Right lobe of liver (tissue), 6 donors: ENCODE results near the gene PIK3CB. TPM values are rescaled to one million over a fixed set of nuclear protein-coding genes. Genes with fewer than 3 reads are reported as not detected.
"Not testable (repeated sequence)": the region's sequence is repeated elsewhere in the genome, so short reads cannot be mapped to it uniquely, and the experiment has no call there.

Experiments
- ATAC-seq, 4 donors: fragments of 200-7000 bp; cut with Tn5 transposase; one replicate each; pipeline ENCODE4 v1.9.1; 2020; ENCODE audit warnings: mild to moderate bottlenecking in 4 of 4, moderate library complexity in 4 of 4
- DNase-seq, 3 donors: peaks; one replicate each; pipeline ENCODE4 v3.0.0-alpha.2; 2020
- H3K27ac ChIP-seq, 3 donors: fragments of 200-600 bp; one replicate each; pipeline ENCODE4 v1.8.0; 2022
- H3K27me3 ChIP-seq, 2 donors: fragments of 200-600 bp; one replicate each; pipeline ENCODE4 v1.8.0; 2022
- H3K36me3 ChIP-seq, 4 donors: fragments of 200-600 bp; sonication (generic) in 1 of 4; one replicate each; pipeline versions ENCODE4 v1.5.1 to v1.8.0; 2017 to 2022; ENCODE audit warnings: control low read depth in 1 of 4
- H3K4me1 ChIP-seq, 4 donors: fragments of 200-600 bp; sonication (generic) in 1 of 4; one replicate each; pipeline versions ENCODE4 v1.5.1 to v1.8.0; 2017 to 2022; ENCODE audit warnings: control low read depth in 1 of 4
- H3K4me3 ChIP-seq, 3 donors: fragments of 200-600 bp; one replicate each; pipeline ENCODE4 v1.8.0; 2022
- H3K9me3 ChIP-seq, 4 donors: fragments of 200-600 bp; sonication (generic) in 1 of 4; one replicate each; pipeline versions ENCODE4 v1.5.1 to v1.8.0; 2017 to 2022; ENCODE audit warnings: control low read depth in 1 of 4
- POLR2A ChIP-seq: fragments of 450-650 bp; IDR thresholded peaks from one replicate; pipeline ENCODE4 v1.6.1; 2017; ENCODE audit warnings: antibody characterized with exemption, mild to moderate bottlenecking
- WGBS: methylation state at CpG from one replicate; pipeline ENCODE4 v1.1.6; 2018; ENCODE audit warnings: low coverage, low lambda C conversion rate; ENCODE audit not compliant: insufficient coverage; ENCODE audit errors: missing lambda C conversion rate; 5-methylcytosine and 5-hydroxymethylcytosine counted together
- intact Hi-C, 2 donors: fragments of 100-400 bp; cut with DNase I; formaldehyde crosslinking; loops; one replicate each; pipeline versions ENCODE4 v1.11.2 to v1.14.1; 2022
- total RNA-seq, 6 experiments: library from RNA; depleted of rRNA in 2 of 6; stranded (reverse); fragments of >200 nt in 2 of 6; fragmentation: NEBNext Ultra II Directional in 3 of 6; extraction: Animal tissue kit (Norgen Biotek cat#: 25700) in 3 of 6; gene quantifications; one replicate each; pipeline versions ENCODE4 v1.1.0 to v1.2.4, GENCODE V29; 2016 to 2023
- TF ChIP-seq, protein P1 (sequence below), 4 donors: fragments of 200-600 bp in 3 of 4; fragments of 450-650 bp in 1 of 4; IDR thresholded peaks; one replicate each; pipeline versions ENCODE4 v1.5.1 to v1.8.0; 2016 to 2022; ENCODE audit warnings: antibody characterized with exemption in 4 of 4, mild to moderate bottlenecking in 2 of 4
- donor health status: DM: no; HTN: yes; CAD: no.
- donor health status: DM: no; HTN: no; CAD: no.
- donor health status: DM: no; HTN: no; CAD: no.
- donor health status: DM: no; HTN: yes; CAD: no.
- donor health status: DM: no; HTN: yes; CAD: no.

PIK3CB gene
- total RNA-seq, 6 experiments from 2014 or later, result 12.1 to 20.9 (median 14.6) TPM

DNA sequence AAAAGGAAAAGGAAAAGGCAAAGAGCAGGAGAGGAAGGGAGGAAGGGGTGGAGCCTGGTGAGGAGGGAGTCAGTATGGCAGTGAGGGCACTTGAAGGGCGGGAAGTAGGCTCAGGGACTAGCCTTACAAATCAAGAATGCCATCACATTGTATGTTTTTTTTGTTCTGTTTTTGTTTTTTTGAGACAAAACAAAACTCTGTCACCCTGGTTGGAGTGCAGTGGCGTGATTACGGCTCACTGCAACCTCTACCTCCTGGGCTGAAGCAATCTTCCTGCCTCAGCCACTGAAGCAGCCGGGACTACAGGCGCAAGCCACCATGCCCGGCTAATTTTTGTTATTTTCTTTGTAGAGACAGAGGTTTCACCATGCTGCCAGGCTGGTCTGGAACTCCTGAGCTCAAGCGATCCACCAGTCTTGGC, 10.5 kb upstream of the PIK3CB start:
- peak; percentile 30 to 60 (median 44) for ATAC-seq
- Histone ChIP-seq H3K4me3 (no peak overlapping the region), H3K9me3 (no peaks in the 10 kb centered on the region), H3K36me3 (no peaks in the 10 kb centered on the region), H3K4me1 (no peaks in the 10 kb centered on the region), H3K27me3 (no peaks in the 10 kb centered on the region), H3K27ac (no peak overlapping the region)
- TF ChIP-seq POLR2A, result no peak
- TF ChIP-seq, protein P1, sequence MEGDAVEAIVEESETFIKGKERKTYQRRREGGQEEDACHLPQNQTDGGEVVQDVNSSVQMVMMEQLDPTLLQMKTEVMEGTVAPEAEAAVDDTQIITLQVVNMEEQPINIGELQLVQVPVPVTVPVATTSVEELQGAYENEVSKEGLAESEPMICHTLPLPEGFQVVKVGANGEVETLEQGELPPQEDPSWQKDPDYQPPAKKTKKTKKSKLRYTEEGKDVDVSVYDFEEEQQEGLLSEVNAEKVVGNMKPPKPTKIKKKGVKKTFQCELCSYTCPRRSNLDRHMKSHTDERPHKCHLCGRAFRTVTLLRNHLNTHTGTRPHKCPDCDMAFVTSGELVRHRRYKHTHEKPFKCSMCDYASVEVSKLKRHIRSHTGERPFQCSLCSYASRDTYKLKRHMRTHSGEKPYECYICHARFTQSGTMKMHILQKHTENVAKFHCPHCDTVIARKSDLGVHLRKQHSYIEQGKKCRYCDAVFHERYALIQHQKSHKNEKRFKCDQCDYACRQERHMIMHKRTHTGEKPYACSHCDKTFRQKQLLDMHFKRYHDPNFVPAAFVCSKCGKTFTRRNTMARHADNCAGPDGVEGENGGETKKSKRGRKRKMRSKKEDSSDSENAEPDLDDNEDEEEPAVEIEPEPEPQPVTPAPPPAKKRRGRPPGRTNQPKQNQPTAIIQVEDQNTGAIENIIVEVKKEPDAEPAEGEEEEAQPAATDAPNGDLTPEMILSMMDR (IDR thresholded peaks at IDR 0.05), result no peak
- WGBS, result 70% methylated on average over 7 of the region's 7 CpGs
- no peak for DNase-seq
- intact Hi-C loops, result loop anchor here in 1 of 2 donors (10.0 kb wide), 1 partner anchor 70 kb away; no protein-coding TSS in a partner anchor

DNA sequence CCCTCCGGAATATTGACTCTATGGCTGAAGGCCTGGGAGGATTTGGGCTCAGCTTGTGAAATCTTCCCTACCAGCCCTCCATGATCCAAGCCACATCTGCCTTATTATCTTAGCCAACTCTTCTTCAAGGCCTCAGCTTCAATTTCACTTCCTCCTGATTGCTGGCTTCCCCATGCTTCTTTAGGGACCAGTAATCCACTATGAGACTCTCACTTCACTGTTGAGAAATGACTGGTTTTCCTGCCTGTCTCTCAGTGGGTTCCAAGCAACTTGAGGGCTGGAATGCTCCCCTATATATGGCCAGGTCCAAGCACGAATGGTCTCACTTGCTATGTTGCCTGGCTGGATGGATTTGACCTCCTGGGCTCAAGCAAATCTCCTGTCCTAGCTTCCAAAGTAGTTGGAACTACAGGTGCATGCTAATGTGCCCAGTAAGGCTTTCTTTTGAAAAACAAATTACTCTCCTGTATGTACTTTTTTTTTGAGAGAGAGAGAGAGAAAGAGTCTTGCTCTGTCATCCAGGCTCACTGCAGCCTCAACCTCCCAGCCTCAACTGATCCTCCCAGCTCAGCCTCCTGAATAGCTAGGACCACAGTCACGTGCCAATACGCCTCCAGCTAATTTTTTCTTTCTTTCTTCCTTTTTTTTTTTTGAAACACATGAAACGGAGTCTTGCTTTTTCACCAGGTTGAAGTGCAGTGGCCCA, 7.9 kb upstream of the PIK3CB start:
- TF ChIP-seq, protein P1 (IDR thresholded peaks at IDR 0.05), result no peak
- TF ChIP-seq POLR2A, result no peak
- 69% methylated on average over 5 of the region's 5 CpGs for WGBS
- H3K36me3 ChIP-seq, result no peaks in the 10 kb centered on the region
- peak; percentile 26 to 65 (median 40) for ATAC-seq
- no peaks in the 10 kb centered on the region for H3K9me3 ChIP-seq
- H3K4me3 ChIP-seq, result no peak overlapping the region
- H3K27me3 ChIP-seq, result no peaks in the 10 kb centered on the region
- intact Hi-C loops, result loop anchor here in 1 of 2 donors (10.0 kb wide), 1 partner anchor 72 kb away; no protein-coding TSS in a partner anchor
- no peak overlapping the region for H3K27ac ChIP-seq
- DNase-seq, result no peak
- no peaks in the 10 kb centered on the region for H3K4me1 ChIP-seq

DNA sequence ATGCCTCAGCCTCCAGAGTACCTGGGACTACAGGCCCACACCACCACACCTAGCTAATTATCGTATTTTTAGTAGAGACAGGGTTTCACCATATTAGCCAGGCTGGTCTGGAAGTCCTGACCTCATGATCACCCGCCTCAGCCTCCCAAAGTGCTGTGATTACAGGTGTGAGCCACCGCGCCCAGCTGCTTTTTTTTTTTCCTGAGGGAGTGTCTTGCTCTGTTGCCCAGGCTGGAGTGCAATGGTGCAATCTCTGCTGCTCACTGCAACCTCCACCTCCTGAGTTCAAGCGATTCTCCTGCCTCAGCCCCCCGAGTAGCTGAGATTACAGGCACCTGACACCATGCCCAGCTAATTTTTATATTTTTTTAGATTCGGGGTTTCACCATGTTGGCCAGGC, 3.7 kb upstream of the PIK3CB start:
- H3K4me1 ChIP-seq, DNase-seq, H3K36me3 ChIP-seq, H3K4me3 ChIP-seq, H3K27ac ChIP-seq, H3K27me3 ChIP-seq, intact Hi-C loops, ATAC-seq, H3K9me3 ChIP-seq: not testable (repeated sequence)
- WGBS, result 93% methylated on average over 6 of the region's 7 CpGs

DNA sequence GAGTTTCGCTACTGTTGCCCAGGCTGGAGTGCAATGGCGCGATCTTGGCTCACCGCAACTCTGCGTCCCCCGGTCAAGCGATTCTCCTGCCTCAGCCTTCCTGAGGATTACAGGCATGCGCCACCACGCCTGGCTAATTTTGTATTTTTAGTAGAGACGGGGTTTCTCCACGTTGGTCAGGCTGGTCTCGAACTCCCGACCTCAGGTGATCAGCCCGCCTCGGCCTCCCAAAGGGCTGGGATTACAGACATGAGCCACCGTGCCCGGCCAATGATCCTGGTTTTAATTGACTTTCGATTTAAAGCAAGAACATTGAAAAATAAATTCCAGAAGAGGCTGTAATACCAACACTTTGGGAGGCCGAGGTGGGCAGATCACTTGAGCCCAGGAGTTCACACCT, 1.1 kb upstream of the PIK3CB start:
- H3K27me3 ChIP-seq, H3K36me3 ChIP-seq, intact Hi-C loops, H3K9me3 ChIP-seq, H3K4me3 ChIP-seq, ATAC-seq, DNase-seq: not testable (repeated sequence)
- H3K27ac ChIP-seq, result peak overlapping the region; percentile 88 to 91 (median 89)
- peaks cover 0 to 14% (median 2%) of the 10 kb centered on the region in 4 donors for H3K4me1 ChIP-seq
- 93% methylated on average over 17 of the region's 19 CpGs for WGBS

DNA sequence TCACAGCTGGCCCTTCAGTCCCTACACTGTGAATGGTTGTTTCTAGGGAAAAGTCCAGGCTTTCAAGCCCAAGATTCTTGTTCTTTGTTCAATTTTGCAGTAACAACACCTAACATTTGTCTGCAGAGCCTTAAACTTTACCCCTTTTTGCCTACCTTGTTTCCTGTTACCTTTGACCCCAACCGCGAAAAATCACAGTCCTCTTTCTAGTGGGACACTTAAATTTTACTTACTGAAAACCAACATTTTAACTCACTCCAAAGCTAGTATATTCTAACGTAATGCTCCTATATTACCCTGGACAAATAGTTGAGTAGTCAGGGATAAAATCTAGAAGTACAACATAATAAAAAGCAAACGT, 649 bp upstream of the PIK3CB start:
- Histone ChIP-seq H3K27me3 (no peaks in the 10 kb centered on the region), H3K27ac (peak overlapping the region; percentile 88 to 91 (median 89)), H3K36me3 (no peaks in the 10 kb centered on the region), H3K4me3 (peak overlapping the region; percentile 89 to 94 (median 90)), H3K9me3 (no peaks in the 10 kb centered on the region), H3K4me1 (peaks cover 0 to 14% (median 2%) of the 10 kb centered on the region in 4 donors)
- TF ChIP-seq, protein P1 (IDR thresholded peaks at IDR 0.05), result no peak
- no peak for TF ChIP-seq POLR2A
- intact Hi-C loops, result no loop called here
- WGBS, result 22% methylated on average over 4 of the region's 4 CpGs
- DNase-seq (no peak), ATAC-seq (peak in 2 of 4 donors; percentile 5 to 45)
